ENCODE measurements around the gene RNF223.

The RNF223 gene

GRCh38 chr1:1047407-1047806 is 26.7 kb downstream of the RNF223 start:
- H3K27ac ChIP-seq (ENCODE audit: insufficient read depth in 1 of 2, low read depth in 1 of 2, low read length in 2 of 2, poor library complexity in 1 of 2, severe bottlenecking in 2 of 2): no peak overlapping the region
- H3K4me3 ChIP-seq (ENCODE audit: control insufficient read depth in 1 of 7, extremely low read depth in 1 of 7, insufficient read depth in 4 of 7, low read depth in 2 of 7, low read length in 6 of 7): no peak overlapping the region
- H3K27me3 ChIP-seq (replicated peaks in 2 of 5; ENCODE audit: control insufficient read depth in 4 of 5, insufficient read depth in 5 of 5, low read length in 4 of 5): no peaks in the 10 kb centered on the region
- WGBS (ENCODE audit: insufficient coverage): 94% methylated on average over 17 of the region's 19 CpGs
- ChIA-PET POLR2A (no interaction called here), CTCF (no interaction called here)
- H3K36me3 ChIP-seq (ENCODE audit: control insufficient read depth in 4 of 4, insufficient read depth in 4 of 4, low read length in 3 of 4): no peaks in the 10 kb centered on the region
- no peak for DNase-seq
- no peaks in the 10 kb centered on the region for H3K4me1 ChIP-seq (ENCODE audit: control extremely low read depth in 1 of 4, control insufficient read depth in 4 of 4, insufficient read depth in 4 of 4, low read length in 3 of 4)
- H3K9me3 ChIP-seq (ENCODE audit: control extremely low read depth in 1 of 5, control insufficient read depth in 4 of 5, insufficient read depth in 2 of 5, low read depth in 1 of 5, low read length in 4 of 5): peaks cover 0 to 3% (median 0%) of the 10 kb centered on the region in 5 experiments

GRCh38 chr1:1046767-1047166 is 27.3 kb downstream of the RNF223 start:
- Histone ChIP-seq H3K9me3 (ENCODE audit: control extremely low read depth in 1 of 5, control insufficient read depth in 4 of 5, insufficient read depth in 2 of 5, low read depth in 1 of 5, low read length in 4 of 5) (peaks cover 0 to 3% (median 0%) of the 10 kb centered on the region in 5 experiments), H3K27me3 (replicated peaks in 2 of 5; ENCODE audit: control insufficient read depth in 4 of 5, insufficient read depth in 5 of 5, low read length in 4 of 5) (no peaks in the 10 kb centered on the region), H3K4me1 (ENCODE audit: control extremely low read depth in 1 of 4, control insufficient read depth in 4 of 4, insufficient read depth in 4 of 4, low read length in 3 of 4) (no peaks in the 10 kb centered on the region), H3K4me3 (ENCODE audit: control insufficient read depth in 1 of 7, extremely low read depth in 1 of 7, insufficient read depth in 4 of 7, low read depth in 2 of 7, low read length in 6 of 7) (no peak overlapping the region), H3K36me3 (ENCODE audit: control insufficient read depth in 4 of 4, insufficient read depth in 4 of 4, low read length in 3 of 4) (no peaks in the 10 kb centered on the region), H3K27ac (ENCODE audit: insufficient read depth in 1 of 2, low read depth in 1 of 2, low read length in 2 of 2, poor library complexity in 1 of 2, severe bottlenecking in 2 of 2) (no peak overlapping the region)
- CTCF ChIA-PET: no interaction called here
- 95% methylated on average over 26 of the region's 26 CpGs for WGBS (ENCODE audit: insufficient coverage)
- no peak for DNase-seq
- POLR2A ChIA-PET: no interaction called here

- DNase-seq: no peak
- Histone ChIP-seq H3K27me3 (replicated peaks in 2 of 5; ENCODE audit: control insufficient read depth in 4 of 5, insufficient read depth in 5 of 5, low read length in 4 of 5) (no peaks in the 10 kb centered on the region), H3K9me3 (ENCODE audit: control extremely low read depth in 1 of 5, control insufficient read depth in 4 of 5, insufficient read depth in 2 of 5, low read depth in 1 of 5, low read length in 4 of 5) (peaks cover 0 to 3% (median 0%) of the 10 kb centered on the region in 5 experiments), H3K27ac (ENCODE audit: insufficient read depth in 1 of 2, low read depth in 1 of 2, low read length in 2 of 2, poor library complexity in 1 of 2, severe bottlenecking in 2 of 2) (no peak overlapping the region), H3K4me1 (ENCODE audit: control extremely low read depth in 1 of 4, control insufficient read depth in 4 of 4, insufficient read depth in 4 of 4, low read length in 3 of 4) (peaks cover 0 to under 1% (median 0%) of the 10 kb centered on the region in 4 experiments), H3K36me3 (ENCODE audit: control insufficient read depth in 4 of 4, insufficient read depth in 4 of 4, low read length in 3 of 4) (no peaks in the 10 kb centered on the region), H3K4me3 (ENCODE audit: control insufficient read depth in 1 of 7, extremely low read depth in 1 of 7, insufficient read depth in 4 of 7, low read depth in 2 of 7, low read length in 6 of 7) (no peak overlapping the region)
- CTCF ChIA-PET: no interaction called here
- 98% methylated on average over 10 of the region's 20 CpGs for WGBS (ENCODE audit: insufficient coverage)
- POLR2A ChIA-PET: no interaction called here
Measured at GRCh38 chr1:1046243-1046642, 27.9 kb downstream of the RNF223 start.

GRCh38 chr1:1045129-1045528 is 29.0 kb downstream of the RNF223 start:
- ChIA-PET CTCF (interaction anchor here (0.7 to 1.5 kb wide), 3 partner anchors 10 to 19 kb away, joined by 3 to 7 read pairs (median 5); no protein-coding TSS in a partner anchor), POLR2A (no interaction called here)
- Histone ChIP-seq H3K36me3 (ENCODE audit: control insufficient read depth in 4 of 4, insufficient read depth in 4 of 4, low read length in 3 of 4) (no peaks in the 10 kb centered on the region), H3K4me3 (ENCODE audit: control insufficient read depth in 1 of 7, extremely low read depth in 1 of 7, insufficient read depth in 4 of 7, low read depth in 2 of 7, low read length in 6 of 7) (no peak overlapping the region), H3K9me3 (ENCODE audit: control extremely low read depth in 1 of 5, control insufficient read depth in 4 of 5, insufficient read depth in 2 of 5, low read depth in 1 of 5, low read length in 4 of 5) (peaks cover 0 to 3% (median 0%) of the 10 kb centered on the region in 5 experiments), H3K27me3 (replicated peaks in 2 of 5; ENCODE audit: control insufficient read depth in 4 of 5, insufficient read depth in 5 of 5, low read length in 4 of 5) (peaks cover 0 to 5% (median 4%) of the 10 kb centered on the region in 5 experiments), H3K4me1 (ENCODE audit: control extremely low read depth in 1 of 4, control insufficient read depth in 4 of 4, insufficient read depth in 4 of 4, low read length in 3 of 4) (peaks cover 0 to 8% (median 5%) of the 10 kb centered on the region in 4 experiments), H3K27ac (ENCODE audit: insufficient read depth in 1 of 2, low read depth in 1 of 2, low read length in 2 of 2, poor library complexity in 1 of 2, severe bottlenecking in 2 of 2) (no peak overlapping the region)
- WGBS (ENCODE audit: insufficient coverage): 94% methylated on average over 22 of the region's 23 CpGs
- no peak for DNase-seq

- Histone ChIP-seq H3K9me3 (ENCODE audit: control extremely low read depth in 1 of 5, control insufficient read depth in 4 of 5, insufficient read depth in 2 of 5, low read depth in 1 of 5, low read length in 4 of 5) (peaks cover 0 to 3% (median 0%) of the 10 kb centered on the region in 5 experiments), H3K27me3 (replicated peaks in 2 of 5; ENCODE audit: control insufficient read depth in 4 of 5, insufficient read depth in 5 of 5, low read length in 4 of 5) (peaks cover 0 to 10% (median 6%) of the 10 kb centered on the region in 5 experiments), H3K27ac (ENCODE audit: insufficient read depth in 1 of 2, low read depth in 1 of 2, low read length in 2 of 2, poor library complexity in 1 of 2, severe bottlenecking in 2 of 2) (no peak overlapping the region), H3K4me3 (ENCODE audit: control insufficient read depth in 1 of 7, extremely low read depth in 1 of 7, insufficient read depth in 4 of 7, low read depth in 2 of 7, low read length in 6 of 7) (no peak overlapping the region), H3K4me1 (ENCODE audit: control extremely low read depth in 1 of 4, control insufficient read depth in 4 of 4, insufficient read depth in 4 of 4, low read length in 3 of 4) (peaks cover 0 to 14% (median 11%) of the 10 kb centered on the region in 4 experiments), H3K36me3 (ENCODE audit: control insufficient read depth in 4 of 4, insufficient read depth in 4 of 4, low read length in 3 of 4) (no peaks in the 10 kb centered on the region)
- 97% methylated on average over 28 of the region's 34 CpGs for WGBS (ENCODE audit: insufficient coverage)
- no peak for DNase-seq
- POLR2A ChIA-PET: interaction anchor here (1.0 kb wide), 1 partner anchor 15 kb away, joined by 3 read pairs; no protein-coding TSS in a partner anchor
- CTCF ChIA-PET: interaction anchor here (0.7 to 1.5 kb wide), 3 partner anchors 11 to 19 kb away, joined by 3 to 7 read pairs (median 5); no protein-coding TSS in a partner anchor
Measured at GRCh38 chr1:1044455-1045078, 29.5 kb downstream of the RNF223 start.

- CTCF ChIA-PET: interaction anchor here (1.5 kb wide), 1 partner anchor 20 kb away, joined by 7 read pairs; no protein-coding TSS in a partner anchor
- H3K36me3 ChIP-seq (ENCODE audit: control insufficient read depth in 4 of 4, insufficient read depth in 4 of 4, low read length in 3 of 4): no peaks in the 10 kb centered on the region
- 92% methylated on average over 32 of the region's 33 CpGs for WGBS (ENCODE audit: insufficient coverage)
- H3K4me1 ChIP-seq (ENCODE audit: control extremely low read depth in 1 of 4, control insufficient read depth in 4 of 4, insufficient read depth in 4 of 4, low read length in 3 of 4): peaks cover 0 to 20% (median 17%) of the 10 kb centered on the region in 4 experiments
- H3K4me3 ChIP-seq (ENCODE audit: control insufficient read depth in 1 of 7, extremely low read depth in 1 of 7, insufficient read depth in 4 of 7, low read depth in 2 of 7, low read length in 6 of 7): no peak overlapping the region
- peaks cover 0 to 3% (median 0%) of the 10 kb centered on the region in 5 experiments for H3K9me3 ChIP-seq (ENCODE audit: control extremely low read depth in 1 of 5, control insufficient read depth in 4 of 5, insufficient read depth in 2 of 5, low read depth in 1 of 5, low read length in 4 of 5)
- H3K27me3 ChIP-seq (replicated peaks in 2 of 5; ENCODE audit: control insufficient read depth in 4 of 5, insufficient read depth in 5 of 5, low read length in 4 of 5): peaks cover 0 to 17% (median 6%) of the 10 kb centered on the region in 5 experiments
- DNase-seq: no peak
- POLR2A ChIA-PET: interaction anchor here (0.6 to 1.0 kb wide), 2 partner anchors 15 to 145 kb away, joined by 3 read pairs; no protein-coding TSS in a partner anchor
- no peak overlapping the region for H3K27ac ChIP-seq (ENCODE audit: insufficient read depth in 1 of 2, low read depth in 1 of 2, low read length in 2 of 2, poor library complexity in 1 of 2, severe bottlenecking in 2 of 2)
Measured at GRCh38 chr1:1043921-1044320, 30.2 kb downstream of the RNF223 start.

- Histone ChIP-seq H3K4me3 (ENCODE audit: control insufficient read depth in 1 of 7, extremely low read depth in 1 of 7, insufficient read depth in 4 of 7, low read depth in 2 of 7, low read length in 6 of 7) (no peak overlapping the region), H3K27me3 (replicated peaks in 2 of 5; ENCODE audit: control insufficient read depth in 4 of 5, insufficient read depth in 5 of 5, low read length in 4 of 5) (peaks cover 0 to 22% (median 8%) of the 10 kb centered on the region in 5 experiments), H3K27ac (ENCODE audit: insufficient read depth in 1 of 2, low read depth in 1 of 2, low read length in 2 of 2, poor library complexity in 1 of 2, severe bottlenecking in 2 of 2) (no peak overlapping the region), H3K9me3 (ENCODE audit: control extremely low read depth in 1 of 5, control insufficient read depth in 4 of 5, insufficient read depth in 2 of 5, low read depth in 1 of 5, low read length in 4 of 5) (peaks cover 0 to 3% (median 0%) of the 10 kb centered on the region in 5 experiments), H3K36me3 (ENCODE audit: control insufficient read depth in 4 of 4, insufficient read depth in 4 of 4, low read length in 3 of 4) (no peaks in the 10 kb centered on the region), H3K4me1 (ENCODE audit: control extremely low read depth in 1 of 4, control insufficient read depth in 4 of 4, insufficient read depth in 4 of 4, low read length in 3 of 4) (peaks cover 0 to 25% (median 22%) of the 10 kb centered on the region in 4 experiments)
- CTCF ChIA-PET: no interaction called here
- no peak for DNase-seq
- 97% methylated on average over 26 of the region's 27 CpGs for WGBS (ENCODE audit: insufficient coverage)
- POLR2A ChIA-PET: interaction anchor here (0.6 to 1.0 kb wide), 2 partner anchors 16 to 146 kb away, joined by 3 read pairs; no protein-coding TSS in a partner anchor
Measured at GRCh38 chr1:1043411-1043810, 30.7 kb downstream of the RNF223 start.
